GM18511 (cell line): ENCODE measurements around the gene BACE2.
"Not testable (repeated sequence)": the region's sequence is repeated elsewhere in the genome, so short reads cannot be mapped to it uniquely, and the experiment has no call there.

Source experiments
- ATAC-seq: cut with Tn5 transposase; IDR thresholded peaks from one replicate; pipeline ENCODE4 v1.9.1; 2021; ENCODE audit warnings: mild to moderate bottlenecking, moderate library complexity; ENCODE audit not compliant: unreplicated experiment

The BACE2 gene

DNA sequence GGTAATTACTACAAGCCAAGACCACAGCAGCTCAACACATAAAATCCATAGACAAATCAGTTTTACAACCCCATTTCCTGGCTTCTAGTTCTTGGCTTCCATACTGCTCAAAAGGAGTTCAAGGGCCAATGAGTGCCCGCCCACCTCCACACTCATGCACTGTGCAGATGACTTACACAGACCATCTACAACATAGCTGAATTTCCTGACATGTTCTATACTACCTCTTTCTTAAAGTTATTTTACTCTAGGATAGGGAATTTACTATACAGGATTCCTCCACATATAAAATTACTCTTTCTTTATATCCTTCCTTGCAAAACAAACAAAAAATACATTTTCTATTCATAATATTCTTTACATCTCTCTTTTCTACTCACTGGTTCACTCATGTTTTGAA is 14.6 kb downstream of the BACE2 start:
- ATAC-seq = no peak

DNA sequence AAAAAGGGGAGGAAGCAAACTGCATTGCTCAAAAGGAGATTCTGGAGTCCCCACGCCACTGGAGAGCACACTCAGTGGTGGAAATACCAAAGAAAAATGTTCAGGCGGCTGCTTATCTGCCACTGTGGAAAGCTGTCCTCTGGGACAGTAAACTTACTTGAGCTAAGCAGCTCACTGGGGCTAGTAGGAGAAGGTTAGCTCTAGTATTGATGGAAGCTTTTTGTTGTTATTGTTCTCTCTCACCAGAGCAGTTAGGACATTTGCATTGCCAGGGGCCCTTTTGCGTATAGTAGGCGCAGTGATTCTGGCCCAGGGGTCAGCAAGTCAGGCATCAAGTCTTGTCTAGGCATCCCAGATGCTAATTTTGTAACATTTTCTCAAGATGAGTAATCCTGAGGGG is 15.6 kb downstream of the BACE2 start:
- ATAC-seq = no peak

DNA sequence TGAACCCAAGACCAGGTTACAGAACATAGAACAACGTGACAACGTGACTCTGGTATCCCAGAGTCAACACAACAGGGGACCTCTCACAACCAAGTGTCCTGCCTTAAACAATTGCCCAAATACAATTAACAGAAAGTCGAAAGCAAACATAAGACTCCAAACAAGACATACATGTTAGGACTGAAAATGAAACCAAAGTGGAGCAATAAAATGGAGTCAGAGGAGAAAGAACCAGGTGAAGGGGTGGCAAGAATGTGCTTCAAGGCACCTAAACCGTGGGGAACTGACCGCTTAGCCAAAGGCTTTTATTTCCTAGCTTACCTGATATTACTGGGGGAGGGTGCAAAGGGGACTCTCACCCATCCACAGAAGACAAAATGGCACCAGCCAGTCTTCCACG is 17.8 kb downstream of the BACE2 start:
- no peak for ATAC-seq

DNA sequence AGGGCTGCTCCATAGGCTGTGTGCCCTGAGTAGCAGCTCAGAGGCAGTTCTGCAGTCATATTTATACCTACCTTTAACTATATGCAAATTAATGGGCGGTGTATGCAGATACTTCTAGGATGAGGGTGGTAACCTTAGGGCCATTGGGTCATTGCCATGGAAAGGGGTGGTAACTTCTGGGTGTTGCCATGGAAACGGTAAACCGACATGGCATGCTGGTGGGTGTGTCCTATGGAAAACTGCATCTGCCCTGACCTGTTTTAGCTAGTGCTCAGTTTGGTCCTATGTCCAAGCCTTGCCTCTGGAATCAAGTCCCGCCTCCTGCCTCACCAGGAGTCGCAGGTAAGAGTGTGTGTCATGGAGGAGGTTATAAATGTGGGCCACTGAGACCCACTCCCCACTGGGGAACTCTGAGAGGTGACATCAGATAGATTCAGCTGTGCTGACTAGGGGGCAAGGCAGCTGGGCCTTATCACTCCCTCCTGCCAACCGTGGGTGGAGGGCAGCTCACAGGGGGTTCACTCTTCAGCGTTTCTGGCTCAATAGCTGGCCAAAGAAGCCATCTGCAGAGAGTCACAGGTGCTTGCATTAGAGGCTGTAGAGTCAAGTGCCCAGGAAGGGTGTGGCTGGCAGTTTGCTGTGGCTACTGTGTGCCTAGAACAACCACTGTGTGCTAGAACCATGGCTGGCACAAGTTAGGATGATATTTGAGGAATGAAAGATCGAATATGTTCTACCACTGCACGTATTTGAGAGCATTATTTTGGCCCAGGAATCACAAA is 19.0 kb downstream of the BACE2 start:
- no peak for ATAC-seq

DNA sequence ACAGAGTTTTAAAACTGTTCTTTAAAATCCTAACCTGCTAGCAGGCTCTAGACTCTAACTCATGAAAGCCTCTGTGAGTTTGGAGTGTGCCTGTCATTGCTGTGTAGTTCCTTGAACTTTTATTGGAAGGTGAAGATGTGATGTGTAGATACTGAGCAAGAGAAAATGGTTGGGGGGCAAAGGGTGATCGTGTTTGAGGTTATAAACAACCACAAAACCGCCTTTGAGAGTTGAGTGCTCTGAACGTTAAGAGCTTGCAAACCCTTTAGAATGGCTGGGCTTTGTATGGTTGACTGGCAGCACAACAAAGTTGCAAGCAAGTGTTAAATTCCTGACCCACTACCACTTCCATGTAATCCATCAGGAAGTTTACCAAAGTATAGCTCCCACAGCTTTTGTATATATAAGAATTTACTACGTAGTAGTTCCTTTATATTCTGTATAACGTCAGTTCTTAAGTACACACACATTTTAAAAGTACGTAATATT is 19.6 kb downstream of the BACE2 start:
- ATAC-seq = no peak

DNA sequence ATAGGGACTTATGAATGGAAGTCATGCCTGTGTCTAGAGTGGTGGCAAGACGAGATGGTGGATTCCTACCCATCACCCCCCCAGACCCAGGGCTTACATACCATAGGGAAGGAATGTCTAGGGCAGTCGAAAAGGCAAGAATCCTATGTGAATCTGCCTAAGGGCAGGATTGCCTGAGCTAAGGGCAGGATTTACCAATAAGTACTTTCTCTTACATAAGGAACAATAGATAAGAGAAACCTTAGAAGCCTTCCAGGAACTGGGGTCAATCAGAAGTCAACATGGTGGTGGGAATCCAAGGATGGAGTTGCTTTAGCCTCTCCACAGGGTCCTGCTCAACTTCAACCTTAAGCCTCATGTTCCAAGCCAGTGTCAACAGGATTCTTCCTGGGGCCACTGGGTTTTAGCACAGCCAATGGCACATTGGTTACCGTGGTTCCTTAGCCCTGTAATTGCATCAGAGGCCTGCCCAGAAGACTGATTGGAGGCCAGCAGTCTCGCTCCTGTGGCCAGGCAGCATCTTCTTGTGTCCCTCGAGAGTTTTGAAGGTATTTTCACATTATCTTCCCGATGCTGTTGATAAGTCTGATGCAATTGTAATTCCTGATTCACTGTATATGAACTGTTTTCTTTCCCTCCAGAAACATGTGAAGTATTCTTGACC is 20.7 kb downstream of the BACE2 start:
- ATAC-seq = no peak

DNA sequence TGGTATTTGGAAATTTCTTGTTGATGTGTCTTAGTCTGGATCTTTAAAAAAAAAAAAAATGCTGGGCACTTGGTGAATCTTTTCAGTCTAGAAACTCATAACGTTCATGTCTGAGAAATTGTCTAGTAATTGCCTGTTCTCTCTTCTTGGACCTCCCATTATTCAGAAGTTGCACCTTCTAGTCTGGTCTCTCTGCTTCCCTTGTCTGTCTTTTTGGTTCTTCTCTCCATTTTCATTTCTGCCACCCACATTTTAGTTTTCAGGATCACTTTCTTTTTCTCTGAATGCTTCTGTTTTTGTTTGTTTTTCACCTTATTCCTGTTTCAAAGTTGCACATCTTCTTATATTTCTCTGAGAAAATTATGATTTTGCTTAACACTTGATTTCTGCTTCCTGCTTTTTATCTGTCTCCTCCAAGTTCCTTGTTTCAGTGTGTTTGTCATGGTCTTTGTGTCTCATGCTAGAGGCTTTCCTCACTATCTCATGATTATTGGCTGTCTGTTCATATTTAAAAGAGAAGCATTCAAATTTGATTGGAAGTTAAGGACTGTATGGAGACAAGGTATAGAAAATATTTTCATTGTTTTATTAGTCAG is 21.3 kb downstream of the BACE2 start:
- no peak for ATAC-seq

DNA sequence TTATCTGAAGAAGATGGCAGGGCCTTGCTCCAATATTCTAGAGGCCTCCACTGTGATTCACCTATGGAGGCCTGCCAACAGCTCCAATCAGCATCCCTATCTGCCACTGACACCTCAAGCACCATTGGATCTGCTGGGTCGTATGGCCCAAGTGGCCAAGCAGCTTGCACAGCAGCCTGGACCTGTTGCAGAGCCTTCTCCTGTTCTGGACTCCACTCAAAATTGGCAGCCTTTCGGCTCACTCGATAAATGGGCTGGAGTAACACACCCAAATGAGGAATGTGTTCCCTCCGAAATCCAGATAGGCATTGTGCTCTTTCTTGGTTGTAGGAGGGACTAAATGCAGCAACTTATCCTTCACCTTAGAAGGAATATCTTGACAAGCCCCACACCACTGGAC is 24.6 kb downstream of the BACE2 start:
- not testable (repeated sequence) for ATAC-seq

DNA sequence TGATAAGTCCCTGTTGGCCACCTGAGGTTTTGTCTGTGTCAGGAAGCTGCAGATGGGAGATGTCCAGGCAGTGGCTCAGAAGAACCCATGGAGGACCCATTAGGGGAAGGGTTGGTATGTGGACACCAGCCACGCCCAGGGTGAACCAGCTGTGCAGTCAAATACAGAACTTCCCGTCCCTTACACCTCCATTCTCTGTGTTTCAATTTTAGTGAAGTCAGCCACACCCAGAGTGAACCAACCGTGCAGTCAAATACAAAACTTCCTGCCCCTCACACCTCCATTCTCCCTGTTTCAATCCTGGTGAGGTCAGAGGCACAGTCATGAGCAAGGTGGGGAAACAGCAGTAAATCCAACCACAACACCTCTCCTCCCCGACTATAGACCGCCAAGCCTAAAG is 27.4 kb downstream of the BACE2 start:
- no peak for ATAC-seq

DNA sequence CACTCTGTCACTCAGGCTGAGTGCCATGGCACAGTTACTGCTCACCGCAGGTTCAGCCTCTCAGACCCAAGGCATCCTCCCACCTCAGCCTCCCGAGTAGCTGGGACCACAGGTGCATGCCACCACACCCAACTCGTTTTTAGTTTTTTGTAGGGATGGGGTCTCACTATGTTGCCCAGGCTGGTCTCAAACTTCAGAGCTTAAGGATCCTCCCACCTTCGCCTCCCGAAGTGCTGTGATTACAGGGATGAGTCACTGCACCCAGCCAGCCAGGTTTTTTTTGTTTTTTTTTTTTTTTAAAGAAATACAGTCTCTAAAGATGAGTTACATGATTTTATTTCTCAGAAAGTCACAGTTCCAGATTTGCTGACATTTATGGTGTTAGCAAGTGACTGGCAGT is 29.0 kb downstream of the BACE2 start:
- ATAC-seq = no peak

DNA sequence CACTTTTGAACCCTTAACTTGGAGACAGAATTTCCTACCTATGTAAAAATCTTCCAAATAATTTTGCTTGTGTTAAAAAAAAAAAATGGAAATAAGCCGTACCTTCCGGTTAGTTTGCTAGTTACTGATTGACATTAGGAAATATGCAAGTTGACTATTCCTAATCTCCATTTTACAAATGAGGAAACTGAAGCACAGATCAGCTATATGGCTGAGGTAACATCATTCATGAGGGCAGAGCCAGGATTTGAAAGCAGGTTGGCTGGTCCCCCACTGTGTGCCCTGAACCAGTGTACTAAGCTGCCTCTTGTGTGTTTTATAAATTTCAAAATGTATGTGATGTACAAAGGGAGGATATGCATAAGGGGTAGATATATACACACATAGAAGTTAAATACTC is 29.6 kb downstream of the BACE2 start:
- ATAC-seq = no peak

DNA sequence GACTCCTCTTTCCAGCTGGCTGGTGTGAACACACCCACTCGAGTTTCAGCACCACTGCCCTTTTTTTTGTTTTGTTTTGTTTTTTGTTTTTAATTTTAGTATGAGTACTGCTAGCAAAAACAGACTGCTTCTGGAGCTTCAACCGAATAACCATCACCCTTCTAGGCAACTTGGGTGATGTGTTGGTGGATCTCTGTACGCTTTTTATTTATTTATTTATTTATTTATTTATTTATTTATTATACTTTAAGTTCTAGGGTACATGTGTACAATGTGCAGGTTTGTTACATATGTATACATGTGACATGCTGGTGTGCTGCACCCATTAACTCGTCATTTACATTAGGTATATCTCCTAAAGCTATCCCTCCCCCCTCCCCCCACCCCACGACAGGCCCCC is 30.7 kb downstream of the BACE2 start:
- ATAC-seq = not testable (repeated sequence)

DNA sequence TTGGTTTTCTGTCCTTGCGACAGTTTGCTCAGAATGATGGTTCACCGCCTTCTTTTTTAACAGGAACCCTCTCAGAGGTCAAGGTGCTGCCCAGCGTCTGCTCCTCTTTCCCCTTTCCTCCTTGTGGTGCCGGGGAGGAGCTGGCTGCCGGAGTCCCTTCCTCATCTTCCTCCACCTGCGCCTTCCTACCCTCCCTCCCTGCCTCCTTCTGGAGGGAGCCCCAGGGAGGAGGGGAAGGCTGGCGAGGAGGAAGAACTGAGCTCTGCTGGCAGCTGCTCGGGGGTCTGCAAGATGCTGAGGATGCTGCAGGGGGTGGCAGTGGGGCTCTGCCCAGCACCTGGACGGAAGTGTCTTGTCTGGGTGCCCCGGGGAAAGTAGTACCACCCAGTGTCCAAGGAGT is 31.2 kb downstream of the BACE2 start:
- no peak for ATAC-seq

DNA sequence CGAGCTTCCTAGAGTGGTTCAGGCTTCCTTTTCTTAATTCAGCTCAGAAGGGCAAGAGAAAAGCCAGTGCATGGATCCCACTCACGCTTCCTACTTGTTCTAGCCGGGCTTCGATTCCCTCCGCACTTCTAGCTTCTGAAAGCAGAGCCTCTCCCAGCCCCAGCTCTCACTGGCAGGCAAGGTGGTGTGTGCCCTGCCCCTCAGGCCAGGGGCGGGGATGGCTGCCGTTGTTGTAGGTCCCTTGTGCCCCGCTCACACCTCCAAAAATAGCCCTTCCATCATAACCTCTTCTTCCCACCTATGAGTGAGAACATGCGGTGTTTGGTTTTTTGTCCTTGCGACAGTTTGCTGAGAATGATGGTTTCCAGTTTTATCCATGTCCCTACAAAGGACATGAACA is 31.6 kb downstream of the BACE2 start:
- no peak for ATAC-seq

DNA sequence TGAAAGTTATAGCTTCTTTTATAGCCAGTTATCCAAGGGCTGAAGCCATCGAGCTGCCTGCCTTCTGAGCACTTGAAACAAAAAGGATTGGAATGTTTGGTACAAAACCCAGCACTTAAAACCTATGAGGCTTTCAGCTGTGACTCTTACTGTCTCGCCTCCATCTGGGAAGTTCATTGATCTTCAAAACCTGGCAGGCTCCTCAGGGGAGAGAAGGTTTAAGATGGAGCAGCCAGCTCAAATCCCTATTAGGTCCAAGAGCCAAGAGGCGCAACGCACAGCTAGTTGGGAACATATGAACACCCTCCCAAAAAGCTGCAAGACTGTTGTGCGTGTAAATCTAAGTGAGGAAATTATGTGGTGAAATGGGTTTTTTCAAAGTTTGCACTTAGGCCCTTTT is 33.4 kb downstream of the BACE2 start:
- ATAC-seq = no peak

DNA sequence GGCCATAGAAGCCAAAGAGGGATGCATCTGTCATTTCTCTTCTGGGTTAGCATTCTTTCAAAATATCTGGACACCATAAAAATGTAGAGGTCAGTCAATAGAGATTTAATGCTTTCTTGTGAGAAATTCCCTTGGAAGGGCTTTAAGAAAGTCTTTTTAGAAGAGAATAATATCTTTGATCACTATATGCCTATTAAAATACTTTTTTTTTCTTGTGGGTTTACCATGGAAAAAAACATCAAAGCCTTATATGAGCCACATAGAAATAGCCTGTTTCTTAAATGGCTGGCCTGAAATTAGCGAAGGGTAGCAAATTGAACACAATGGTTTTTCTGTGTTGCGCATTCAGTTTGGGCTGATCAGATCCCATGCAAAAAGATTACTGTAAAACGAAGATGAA is 36.8 kb downstream of the BACE2 start:
- no peak for ATAC-seq

DNA sequence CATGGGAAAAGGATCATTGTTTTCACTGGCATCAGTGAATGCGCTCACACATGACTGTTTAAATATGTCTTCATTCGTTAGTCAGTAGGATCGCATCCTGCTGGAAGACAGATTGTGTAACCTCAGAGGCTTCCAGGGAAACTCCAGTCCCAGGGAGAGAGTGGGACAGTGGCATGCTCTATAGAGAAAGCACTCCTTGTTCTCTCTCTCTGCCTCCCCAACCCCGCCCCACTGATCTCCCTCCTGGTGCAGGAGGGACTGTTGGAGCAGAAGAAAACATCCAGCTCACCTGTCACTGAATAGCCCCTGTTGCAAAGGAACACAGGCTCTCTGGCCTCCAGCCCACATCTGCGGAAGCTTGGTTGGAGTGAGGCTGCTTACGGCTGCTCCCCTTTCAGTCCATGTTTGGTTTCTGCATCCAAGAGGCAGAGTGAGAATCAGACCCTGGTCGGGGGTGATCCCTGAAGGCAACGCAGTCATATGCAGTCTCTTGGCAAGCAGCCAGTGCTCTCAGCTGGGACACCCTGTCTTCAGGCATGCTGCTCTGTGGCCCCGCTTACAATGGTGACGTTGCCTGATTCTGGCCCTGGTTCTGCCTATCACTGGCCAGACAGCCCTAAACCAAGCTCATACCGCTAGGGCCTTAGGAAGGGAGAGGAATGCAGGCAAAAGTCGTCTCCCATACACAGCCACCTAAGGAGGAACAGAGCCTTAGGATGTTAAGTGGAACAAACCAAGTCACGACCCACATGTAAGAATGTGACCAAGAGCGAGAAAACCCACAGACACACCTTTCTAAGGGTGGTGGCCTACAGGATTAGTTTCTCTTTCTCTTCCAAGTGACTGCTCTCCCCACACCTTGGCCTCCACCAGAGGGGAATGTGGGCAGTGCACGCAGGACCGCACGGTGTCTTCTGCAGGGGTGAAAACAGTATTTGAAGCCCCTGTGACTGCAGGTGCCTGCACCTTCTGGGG is 39.7 kb downstream of the BACE2 start:
- no peak for ATAC-seq

DNA sequence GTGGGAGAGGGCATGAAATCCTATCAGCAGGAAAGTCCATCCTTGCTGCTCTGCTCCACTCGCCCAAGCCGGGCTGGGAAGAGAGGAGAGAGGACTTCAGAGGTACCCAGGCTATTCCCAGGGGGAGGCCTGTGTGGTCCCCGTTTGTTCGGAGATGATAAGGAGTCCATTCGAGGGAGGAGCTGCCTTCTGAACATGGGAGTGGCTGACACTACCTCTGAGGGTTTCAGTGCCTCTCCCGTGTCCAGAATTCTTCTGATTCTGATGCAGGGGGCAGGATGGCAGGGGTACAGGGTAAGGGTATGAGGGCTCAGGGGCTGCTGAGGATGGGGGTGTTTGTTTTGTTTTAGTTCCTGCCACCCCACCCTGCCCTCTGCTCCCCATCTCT is 40.4 kb downstream of the BACE2 start:
- ATAC-seq = no peak

DNA sequence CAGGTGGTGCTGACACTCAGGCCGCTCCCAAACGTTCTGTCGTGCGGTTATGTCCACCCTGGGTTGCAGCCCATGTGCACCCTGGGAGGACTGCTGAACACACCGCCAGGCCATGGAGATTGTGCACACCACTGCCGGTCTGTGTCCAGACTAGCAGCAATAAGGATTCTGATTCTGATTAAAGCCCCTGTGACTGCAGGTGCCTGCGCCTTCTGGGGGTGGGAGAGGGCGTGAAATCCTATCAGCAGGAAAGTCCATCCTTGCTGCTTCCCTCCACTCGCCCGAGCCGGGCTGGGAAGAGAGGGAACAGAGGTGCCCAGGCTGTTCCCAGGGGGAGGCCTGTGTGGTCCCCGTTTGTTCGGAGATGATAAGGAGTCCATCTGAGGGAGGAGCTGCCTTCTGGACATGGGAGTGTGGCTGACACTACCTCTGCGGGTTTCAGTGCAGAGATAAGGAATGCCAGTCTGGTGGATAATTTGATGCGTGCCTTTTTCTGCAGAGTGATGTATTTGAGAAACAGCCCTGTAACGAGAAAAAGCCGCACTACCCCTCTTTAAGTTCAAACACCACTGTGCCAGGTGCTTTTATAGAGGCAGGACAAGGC is 41.2 kb downstream of the BACE2 start:
- ATAC-seq = no peak

DNA sequence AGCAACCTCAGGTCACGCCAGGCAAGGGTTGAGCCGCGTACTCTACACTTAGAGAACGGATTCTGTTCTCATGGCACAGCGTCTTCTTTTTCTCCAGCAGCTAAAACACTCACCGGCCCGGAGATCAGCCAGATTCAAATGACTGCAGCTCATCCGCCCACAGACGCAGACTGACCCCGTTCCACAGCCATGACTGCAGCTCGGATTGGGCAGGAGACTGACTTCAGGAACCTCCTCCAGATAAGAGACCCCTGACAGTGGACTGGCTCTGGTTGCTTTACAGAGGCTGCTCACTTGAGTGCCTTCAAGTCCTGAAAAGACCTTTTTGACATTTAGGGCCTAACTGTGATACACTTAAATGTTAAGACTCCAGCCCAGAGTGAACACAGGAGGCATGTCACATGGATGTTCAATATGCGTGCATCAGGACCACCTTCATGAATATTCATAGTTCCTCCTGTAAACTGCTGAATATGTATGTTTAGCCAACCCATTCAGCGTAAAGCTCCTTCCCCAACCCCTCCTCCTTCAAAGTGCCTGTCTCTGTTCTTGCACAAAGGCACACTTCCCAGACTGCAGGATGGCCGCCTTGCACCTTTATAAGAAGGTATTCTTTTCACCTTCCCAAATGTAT is 42.6 kb downstream of the BACE2 start:
- no peak for ATAC-seq
